HG03520 (cell line): ENCODE measurements around the gene FJX1.
A peak's percentile ranks its signal among the peaks of the same experiment; 100 is the strongest.

Source experiments
- ATAC-seq: cut with Tn5 transposase; IDR thresholded peaks from one replicate; pipeline ENCODE4 v1.9.1; 2021; ENCODE audit warnings: mild to moderate bottlenecking, moderate library complexity; ENCODE audit not compliant: unreplicated experiment

The FJX1 gene, protein sequence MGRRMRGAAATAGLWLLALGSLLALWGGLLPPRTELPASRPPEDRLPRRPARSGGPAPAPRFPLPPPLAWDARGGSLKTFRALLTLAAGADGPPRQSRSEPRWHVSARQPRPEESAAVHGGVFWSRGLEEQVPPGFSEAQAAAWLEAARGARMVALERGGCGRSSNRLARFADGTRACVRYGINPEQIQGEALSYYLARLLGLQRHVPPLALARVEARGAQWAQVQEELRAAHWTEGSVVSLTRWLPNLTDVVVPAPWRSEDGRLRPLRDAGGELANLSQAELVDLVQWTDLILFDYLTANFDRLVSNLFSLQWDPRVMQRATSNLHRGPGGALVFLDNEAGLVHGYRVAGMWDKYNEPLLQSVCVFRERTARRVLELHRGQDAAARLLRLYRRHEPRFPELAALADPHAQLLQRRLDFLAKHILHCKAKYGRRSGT

DNA sequence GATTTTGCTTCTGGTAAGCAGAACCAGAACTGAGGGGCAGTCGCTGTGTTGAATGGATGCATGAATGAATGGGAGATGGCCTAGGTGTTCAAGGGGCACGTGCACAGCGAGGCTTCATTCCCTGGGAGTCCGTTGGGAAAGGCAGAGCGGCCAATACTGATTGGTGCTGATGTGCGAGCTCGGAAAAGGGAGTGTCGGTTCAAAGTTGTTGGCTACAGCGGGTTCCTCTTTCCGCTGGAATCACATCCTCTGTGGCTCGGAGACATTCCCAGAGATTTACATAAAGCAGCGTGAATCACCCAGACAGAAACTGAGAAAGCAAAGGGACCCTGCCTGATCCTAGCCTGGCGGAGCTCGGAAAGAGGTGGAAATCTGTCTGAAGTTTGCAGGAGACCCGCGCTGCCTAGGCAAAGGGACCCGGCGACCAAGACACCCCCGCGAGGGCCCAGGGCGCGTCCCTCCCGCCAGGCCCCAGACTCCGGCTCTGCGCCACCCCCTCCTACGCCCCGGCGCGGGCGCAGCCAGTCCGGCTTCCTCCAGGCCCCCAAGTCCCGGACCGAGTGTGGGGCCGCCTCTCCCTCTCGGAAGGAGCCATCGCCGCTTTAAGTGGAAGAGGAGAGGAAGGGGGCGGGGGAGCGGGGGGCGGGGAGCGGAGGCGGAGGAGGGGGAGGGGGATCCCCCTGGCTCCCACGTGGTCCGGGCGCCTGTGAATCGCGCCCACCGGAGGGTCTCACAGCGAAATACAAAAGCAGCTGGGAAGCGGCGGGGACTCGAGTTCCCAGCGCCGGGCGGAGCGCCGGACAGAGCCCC lies at the start of gene FJX1:
FJX1 (plus strand) TSS at position 774 of the 810 bp plus-strand sequence. CDS start 177 bp downstream, outside the sequence.
- ATAC-seq, result no peak

- no peak for ATAC-seq
These were observed 46.6 kb upstream of the FJX1 start for GRCh38 chr11:35571696-35572095.

DNA sequence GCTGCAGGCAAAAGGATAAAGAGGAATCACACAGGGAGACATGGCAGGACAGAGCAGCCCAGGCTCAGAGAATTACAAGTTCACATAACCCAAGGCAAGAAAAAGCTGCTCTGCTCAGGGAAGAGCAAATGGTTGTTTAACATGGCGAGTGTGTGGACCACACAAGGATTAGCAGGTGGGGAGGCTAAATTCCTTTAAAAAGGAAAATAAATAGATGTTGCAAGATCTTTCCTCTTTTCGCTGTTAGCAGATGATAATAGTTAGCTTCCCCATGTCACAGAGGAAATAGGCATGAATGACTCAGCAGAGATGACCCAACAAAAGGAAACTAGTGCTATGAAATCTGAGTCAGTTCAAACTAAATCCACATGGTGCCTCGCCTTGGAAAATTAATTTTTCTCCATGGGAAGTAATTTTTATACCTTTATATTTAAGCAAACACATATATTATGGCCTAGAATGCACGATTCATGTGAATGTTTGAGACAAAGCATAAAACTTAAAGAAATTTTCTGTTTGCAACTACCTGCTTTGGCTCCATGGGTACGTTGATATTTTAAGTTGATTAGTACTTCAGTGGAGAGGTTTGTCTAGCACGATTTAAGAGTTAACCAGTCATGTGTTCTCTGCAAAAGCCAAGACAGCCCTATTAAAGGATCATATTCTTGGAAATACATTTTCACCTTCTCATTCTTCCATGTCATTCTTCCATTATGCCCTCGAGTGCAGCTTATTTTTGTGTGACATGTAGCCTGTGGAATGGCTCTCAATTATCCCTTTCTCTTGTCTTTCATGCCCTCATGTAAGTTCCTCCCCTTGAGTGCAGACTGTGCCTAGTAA lies 38.5 kb upstream of the FJX1 start:
- no peak for ATAC-seq

- no peak for ATAC-seq
These were observed 37.9 kb upstream of the FJX1 start for GRCh38 chr11:35580397-35580781.

GRCh38 chr11:35582033-35582432 lies 36.2 kb upstream of the FJX1 start:
- no peak for ATAC-seq

DNA sequence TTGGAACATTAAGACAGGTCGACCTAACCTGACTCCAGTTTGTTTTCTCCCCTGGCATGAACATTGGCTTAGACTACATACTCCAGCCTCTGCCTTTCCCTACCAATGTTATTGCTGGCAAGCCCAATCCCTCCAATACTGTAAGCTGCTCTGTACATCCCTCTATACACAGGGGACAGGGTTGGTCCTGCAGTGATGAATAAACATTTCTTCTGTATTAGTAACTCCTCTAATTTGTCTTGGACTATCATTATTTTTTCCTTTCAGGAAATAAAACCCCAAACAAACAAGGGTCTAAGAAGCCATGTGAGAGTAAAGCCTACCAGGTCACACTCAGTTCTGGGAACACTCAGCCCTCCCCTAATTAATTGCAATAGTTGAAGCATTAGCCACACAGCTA lies 35.1 kb upstream of the FJX1 start:
- ATAC-seq, result no peak

- no peak for ATAC-seq
These were observed 34.4 kb upstream of the FJX1 start for GRCh38 chr11:35583843-35584242.

DNA sequence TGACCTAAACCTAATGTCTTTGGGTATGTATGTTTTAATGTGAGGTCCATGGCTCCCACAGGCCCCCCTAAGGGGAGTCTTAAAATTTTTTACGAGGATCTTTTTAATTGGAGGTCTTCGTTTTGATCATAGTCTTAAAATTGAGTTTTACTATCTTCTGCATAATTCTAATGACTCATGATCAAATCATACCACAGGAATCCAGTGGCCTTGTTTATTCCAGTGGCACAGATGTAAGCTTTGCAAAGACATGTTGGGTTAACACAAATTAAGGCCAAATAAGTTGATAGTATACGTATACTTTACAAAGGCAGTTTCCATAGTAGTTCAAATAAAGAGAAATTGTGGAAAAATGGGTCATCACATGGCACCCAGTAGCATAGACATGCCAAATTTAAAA lies 33.9 kb upstream of the FJX1 start:
- ATAC-seq, result no peak

DNA sequence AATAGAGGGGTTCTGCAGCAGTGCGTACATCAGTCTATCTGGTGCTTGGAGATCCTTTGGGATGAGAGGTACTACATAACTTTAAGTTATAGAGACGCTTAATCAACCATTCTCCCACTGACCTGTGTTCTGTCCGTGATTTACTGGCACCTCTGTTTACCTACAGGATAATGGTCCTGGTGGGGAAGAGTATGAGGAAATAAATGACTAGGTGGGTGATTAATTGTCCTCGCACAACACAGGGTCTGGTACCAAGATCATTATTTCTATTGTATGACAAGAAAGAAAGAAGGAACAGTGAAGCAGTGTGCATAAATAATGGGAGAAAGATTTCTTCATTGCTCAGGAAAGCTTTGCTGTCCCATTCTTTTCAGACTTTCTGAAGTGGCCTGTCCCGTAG lies 32.8 kb upstream of the FJX1 start:
- ATAC-seq, result no peak

DNA sequence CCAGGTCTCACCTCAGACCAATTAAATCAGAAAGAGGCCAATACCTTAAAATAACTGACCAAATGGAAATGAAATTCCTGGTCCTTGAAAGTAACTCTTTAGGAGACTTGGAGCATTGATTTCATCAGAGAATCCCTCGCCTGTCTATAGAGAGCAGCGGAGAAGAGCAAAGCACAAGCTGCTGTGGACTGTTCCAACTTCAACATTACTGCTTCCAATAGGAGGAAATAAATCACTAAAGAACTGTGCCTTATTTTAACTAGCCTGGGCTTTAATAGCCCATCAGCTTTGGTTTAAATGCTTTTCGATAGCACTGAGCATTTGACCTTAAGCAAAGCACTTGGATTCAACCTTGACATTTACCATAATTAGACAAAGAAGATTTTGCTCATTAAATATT lies 32.0 kb upstream of the FJX1 start:
- no peak for ATAC-seq

DNA sequence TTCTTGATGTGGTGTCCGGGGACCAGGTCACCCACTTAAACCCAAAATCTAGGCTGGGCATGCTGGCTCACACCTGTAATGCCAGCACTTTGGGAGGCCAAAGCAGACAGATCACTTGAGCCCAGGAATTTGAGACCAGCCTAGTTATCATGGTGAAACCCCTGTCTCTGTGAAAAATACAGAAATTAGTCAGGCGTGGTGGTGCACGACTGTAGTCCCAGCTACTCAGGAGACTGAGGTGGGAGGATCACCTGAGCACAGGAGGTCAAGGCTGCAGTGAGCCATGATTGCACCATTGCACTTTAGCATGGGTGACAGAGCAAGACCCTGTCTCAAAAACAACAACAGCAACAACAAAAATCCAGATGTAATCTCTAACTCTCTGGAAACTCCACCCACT lies 30.3 kb upstream of the FJX1 start:
- ATAC-seq, result no peak

DNA sequence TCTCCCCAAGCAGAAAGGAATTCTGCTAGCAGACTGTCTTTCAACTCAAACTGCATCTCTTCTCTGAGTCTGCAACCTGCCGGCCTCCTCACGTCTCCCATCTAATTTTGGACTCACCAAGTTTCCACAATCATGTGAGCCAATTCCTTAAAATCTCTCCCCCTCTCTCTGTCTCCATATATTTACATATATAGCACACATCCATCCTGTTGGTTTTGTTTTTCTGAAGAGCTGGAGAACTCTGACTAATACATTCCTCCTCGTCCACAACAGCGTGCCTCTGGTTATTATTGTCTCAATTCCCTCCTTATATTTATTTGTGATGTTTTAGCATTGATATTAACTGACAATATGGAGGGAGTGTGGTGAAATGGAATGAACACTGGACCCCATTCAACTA lies 29.6 kb upstream of the FJX1 start:
- ATAC-seq, result no peak

DNA sequence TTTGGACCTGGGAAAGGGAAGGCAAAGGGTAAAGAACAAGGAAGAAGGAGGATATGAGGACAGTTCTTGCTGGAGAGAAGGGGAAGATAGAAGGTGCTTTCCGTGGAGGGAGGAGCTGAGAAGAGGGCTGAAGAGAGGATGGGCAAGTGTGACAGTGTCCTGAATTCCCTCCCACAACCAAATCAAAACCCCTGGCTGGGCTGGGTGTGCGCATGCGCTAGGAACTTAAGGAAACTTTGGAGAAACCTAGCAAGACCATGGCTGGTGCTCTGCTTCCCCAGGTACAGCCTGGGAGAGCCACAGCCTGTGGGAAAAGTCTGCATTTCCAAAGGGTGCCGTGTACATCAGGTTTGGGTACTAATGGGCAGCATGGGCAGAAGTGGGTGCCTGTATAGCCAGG lies 29.0 kb upstream of the FJX1 start:
- no peak for ATAC-seq

GRCh38 chr11:35590412-35590811 lies 27.8 kb upstream of the FJX1 start:
- ATAC-seq, result no peak

DNA sequence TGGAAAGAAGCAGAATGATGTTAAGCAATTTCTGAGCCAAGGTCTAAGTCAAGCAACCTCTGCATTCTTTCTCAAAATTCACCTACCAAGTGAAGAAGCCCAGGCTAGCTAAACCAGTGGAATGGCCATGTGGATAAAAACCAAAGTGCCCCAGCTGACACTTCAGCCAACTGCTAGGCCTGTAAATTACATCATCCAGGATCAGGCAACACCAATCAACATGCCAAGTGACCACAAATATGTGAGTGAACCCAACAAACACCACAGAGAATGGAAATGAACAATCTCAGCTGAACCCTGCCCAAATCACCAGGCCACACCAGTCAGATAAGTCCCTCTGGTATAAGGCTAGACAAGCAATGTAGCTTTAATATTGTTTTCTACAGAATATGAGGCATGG lies 25.1 kb upstream of the FJX1 start:
- ATAC-seq, result no peak

DNA sequence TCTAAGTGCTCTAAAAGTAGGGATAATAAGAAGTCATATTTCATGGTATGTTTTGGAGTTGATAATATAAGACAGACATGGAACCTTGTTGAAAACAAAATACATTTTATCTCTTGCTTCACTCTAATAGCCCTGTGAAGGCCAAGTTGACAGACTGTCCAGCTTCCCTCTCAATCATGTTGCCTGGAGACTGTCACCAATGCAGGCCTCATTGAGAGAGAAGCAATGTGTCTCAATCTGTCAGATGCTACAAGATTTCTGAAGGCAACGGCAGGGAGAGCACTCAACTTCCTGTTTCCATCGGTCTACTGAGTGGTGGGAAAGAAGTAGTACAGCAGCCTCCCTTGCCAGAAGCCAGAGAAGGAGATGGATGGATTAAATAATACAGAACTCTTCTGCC lies 23.6 kb upstream of the FJX1 start:
- no peak for ATAC-seq

DNA sequence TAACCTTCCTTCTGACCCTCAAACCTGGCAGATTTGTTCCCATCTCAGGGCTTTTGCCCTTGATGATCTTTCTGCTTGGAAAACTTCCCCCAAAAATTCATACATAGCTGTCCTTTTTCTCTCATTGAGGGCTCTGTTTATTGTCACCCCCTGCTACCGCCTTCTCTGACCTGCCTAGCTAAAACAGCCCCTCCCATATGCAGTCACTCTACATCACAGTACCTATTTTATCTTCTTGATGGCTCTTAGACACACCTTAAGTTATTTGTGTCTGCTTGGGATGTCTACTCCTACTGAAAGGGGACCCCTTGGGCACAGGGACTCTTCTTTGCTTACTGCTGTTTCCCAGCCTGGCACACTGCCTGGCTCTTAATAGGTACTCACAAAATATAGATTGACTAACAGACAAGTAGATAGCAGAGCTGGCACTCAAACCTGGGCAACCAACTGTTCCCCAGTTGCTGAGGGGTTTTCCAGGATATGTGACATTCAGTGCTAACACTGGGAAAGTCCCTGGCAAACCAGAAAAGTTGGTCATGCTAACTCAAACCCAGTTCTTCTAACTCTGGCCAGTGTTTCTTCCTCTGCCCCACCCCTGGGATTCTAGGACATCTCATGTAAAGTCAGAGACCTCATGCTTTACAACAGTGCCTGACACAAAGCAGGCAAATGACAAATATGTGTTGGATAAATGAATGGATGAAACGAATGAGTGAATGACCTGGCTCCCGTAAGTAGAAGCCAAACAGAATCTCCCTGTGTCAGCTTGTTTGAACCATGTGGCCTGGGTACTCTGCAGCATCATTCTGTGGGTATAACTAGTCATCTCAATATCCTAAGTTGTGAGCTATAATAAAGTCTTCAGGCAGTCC lies 19.8 kb upstream of the FJX1 start:
- ATAC-seq, result peak; percentile 57

GRCh38 chr11:35600331-35600838 lies 17.9 kb upstream of the FJX1 start:
- no peak for ATAC-seq

GRCh38 chr11:35602160-35602793 lies 16.0 kb upstream of the FJX1 start:
- no peak for ATAC-seq

- no peak for ATAC-seq
These were observed 15.3 kb upstream of the FJX1 start for GRCh38 chr11:35602979-35603378.
